HFFc6 (cell line): ENCODE measurements around the gene SRPK1. TPM values are rescaled to one million over a fixed set of nuclear protein-coding genes. Genes with fewer than 3 reads are reported as not detected.

Experiments
- DNase-seq: peaks from one replicate; pipeline ENCODE4 v3.0.0-alpha.2; 2018
- H3K27ac Mint-ChIP-seq: 2 replicates; pipeline ENCODE4 v1.8.0; 2020; ENCODE audit warnings: mild to moderate bottlenecking, mixed read lengths
- H3K27me3 Mint-ChIP-seq: 2 replicates; pipeline ENCODE4 v1.8.0; 2021; ENCODE audit warnings: mild to moderate bottlenecking, moderate library complexity, mixed read lengths; ENCODE audit not compliant: insufficient read depth
- H3K36me3 Mint-ChIP-seq: 2 replicates; pipeline ENCODE4 v1.8.0; 2021; ENCODE audit warnings: low read depth, mixed read lengths
- H3K4me1 Mint-ChIP-seq: 2 replicates; pipeline ENCODE4 v1.8.0; 2020; ENCODE audit warnings: low read depth, mixed read lengths
- H3K4me3 Mint-ChIP-seq: 2 replicates; pipeline ENCODE4 v1.8.0; 2020; ENCODE audit warnings: mild to moderate bottlenecking, moderate library complexity, mixed read lengths
- H3K9me3 Mint-ChIP-seq: 2 replicates; pipeline ENCODE4 v1.8.0; 2020; ENCODE audit warnings: mild to moderate bottlenecking, mixed read lengths
- total RNA-seq, 6 experiments: library from RNA; stranded (reverse); fragmentation: NEBNext Ultra II Directional; extraction: Animal tissue kit (Norgen Biotek cat#: 25700); gene quantifications; 2 replicates in 1 of 6; 3 replicates in 5 of 6; pipeline ENCODE4 v1.2.3, GENCODE V29; 2021
- TF ChIP-seq, protein P1 (sequence below): fragments of 200-600 bp; sonication (generic); IDR thresholded peaks from 2 replicates; pipeline ENCODE4 v1.5.0; 2021; ENCODE audit warnings: antibody characterized with exemption, mild to moderate bottlenecking

SRPK1 gene
- total RNA-seq, 6 experiments from 2014 or later, result 45.9 to 55.2 (median 48.3) TPM

- Mint-ChIP-seq H3K9me3 (no peaks in the 10 kb centered on the region), H3K27ac (no peak overlapping the region), H3K4me1 (0 out of 2 replicates have a peak, but pooled peaks cover 4% of the 10 kb centered on the region), H3K36me3 (no peaks in the 10 kb centered on the region), H3K4me3 (no peak overlapping the region), H3K27me3 (peaks cover 2% of the 10 kb centered on the region; the same call in 1 of the 2 replicates)
- no peak for DNase-seq
- TF ChIP-seq, protein P1, sequence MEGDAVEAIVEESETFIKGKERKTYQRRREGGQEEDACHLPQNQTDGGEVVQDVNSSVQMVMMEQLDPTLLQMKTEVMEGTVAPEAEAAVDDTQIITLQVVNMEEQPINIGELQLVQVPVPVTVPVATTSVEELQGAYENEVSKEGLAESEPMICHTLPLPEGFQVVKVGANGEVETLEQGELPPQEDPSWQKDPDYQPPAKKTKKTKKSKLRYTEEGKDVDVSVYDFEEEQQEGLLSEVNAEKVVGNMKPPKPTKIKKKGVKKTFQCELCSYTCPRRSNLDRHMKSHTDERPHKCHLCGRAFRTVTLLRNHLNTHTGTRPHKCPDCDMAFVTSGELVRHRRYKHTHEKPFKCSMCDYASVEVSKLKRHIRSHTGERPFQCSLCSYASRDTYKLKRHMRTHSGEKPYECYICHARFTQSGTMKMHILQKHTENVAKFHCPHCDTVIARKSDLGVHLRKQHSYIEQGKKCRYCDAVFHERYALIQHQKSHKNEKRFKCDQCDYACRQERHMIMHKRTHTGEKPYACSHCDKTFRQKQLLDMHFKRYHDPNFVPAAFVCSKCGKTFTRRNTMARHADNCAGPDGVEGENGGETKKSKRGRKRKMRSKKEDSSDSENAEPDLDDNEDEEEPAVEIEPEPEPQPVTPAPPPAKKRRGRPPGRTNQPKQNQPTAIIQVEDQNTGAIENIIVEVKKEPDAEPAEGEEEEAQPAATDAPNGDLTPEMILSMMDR, result no peak
Observed at GRCh38 chr6:35931120-35931561, 10.2 kb upstream of the SRPK1 start.

GRCh38 chr6:35929601-35930000 is 8.7 kb upstream of the SRPK1 start:
- no peak for DNase-seq
- H3K9me3 Mint-ChIP-seq, result no peaks in the 10 kb centered on the region
- H3K4me3 Mint-ChIP-seq, result no peak overlapping the region
- H3K27ac Mint-ChIP-seq, result no peak overlapping the region
- no peaks in the 10 kb centered on the region for H3K36me3 Mint-ChIP-seq
- no peaks in the 10 kb centered on the region; the same call in 1 of the 2 replicates for H3K27me3 Mint-ChIP-seq
- 0 out of 2 replicates have a peak, but pooled peaks cover 4% of the 10 kb centered on the region for H3K4me1 Mint-ChIP-seq
- TF ChIP-seq, protein P1, result no peak

- Mint-ChIP-seq H3K27me3 (no peaks in the 10 kb centered on the region; the same call in 1 of the 2 replicates), H3K4me1 (peaks cover 15% of the 10 kb centered on the region), H3K36me3 (no peaks in the 10 kb centered on the region), H3K9me3 (no peaks in the 10 kb centered on the region), H3K27ac (no peak overlapping the region), H3K4me3 (no peak overlapping the region)
- DNase-seq, result no peak
- TF ChIP-seq, protein P1, result no peak
Observed at GRCh38 chr6:35926509-35927215, 5.8 kb upstream of the SRPK1 start.

GRCh38 chr6:35925961-35926360 is 5.1 kb upstream of the SRPK1 start:
- Mint-ChIP-seq H3K4me1 (peaks cover 22% of the 10 kb centered on the region), H3K4me3 (no peak overlapping the region), H3K9me3 (no peaks in the 10 kb centered on the region), H3K36me3 (no peaks in the 10 kb centered on the region), H3K27ac (no peak overlapping the region), H3K27me3 (no peaks in the 10 kb centered on the region; the same call in 1 of the 2 replicates)
- TF ChIP-seq, protein P1, result no peak
- DNase-seq, result no peak

DNA sequence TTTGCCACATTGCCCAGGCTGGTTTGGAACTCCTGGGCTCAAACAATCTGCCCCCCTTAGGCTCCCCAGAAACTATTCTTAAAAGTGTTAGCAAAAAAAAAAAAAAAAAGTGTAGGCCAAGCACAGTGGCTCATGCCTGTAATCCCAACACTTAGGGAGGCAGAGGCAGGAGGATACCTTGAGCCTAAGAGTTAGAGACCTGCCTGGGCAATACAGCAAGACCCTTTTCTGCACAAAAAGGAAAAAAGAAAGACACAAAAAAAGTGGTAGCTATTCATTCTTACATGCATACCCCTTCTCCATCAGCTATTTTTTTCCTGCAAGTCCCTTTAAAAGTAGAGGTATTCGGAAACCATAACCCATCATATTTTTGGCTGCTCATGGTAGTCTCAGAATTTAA is 3.2 kb upstream of the SRPK1 start:
- H3K4me1 Mint-ChIP-seq, result peaks cover 28% of the 10 kb centered on the region
- TF ChIP-seq, protein P1, result no peak
- no peaks in the 10 kb centered on the region; the same call in 1 of the 2 replicates for H3K27me3 Mint-ChIP-seq
- peaks cover 8% of the 10 kb centered on the region; the same call in 1 of the 2 replicates for H3K36me3 Mint-ChIP-seq
- DNase-seq, result no peak
- H3K27ac Mint-ChIP-seq, result no peak overlapping the region
- no peak overlapping the region for H3K4me3 Mint-ChIP-seq
- no peaks in the 10 kb centered on the region for H3K9me3 Mint-ChIP-seq
